NCI-H1105 (cell line): ENCODE results near the gene IARS1.

Source experiments
- DNase-seq: peaks from one replicate; lab custom pipeline; 2025; lab: John Stamatoyannopoulos, UW

Gene IARS1

GRCh38 chr9:92295240-92295790, 1.8 kb upstream of the IARS1 start:
- DNase-seq: no peak

- no peak for DNase-seq
Observed at GRCh38 chr9:92294297-92294676, 790 bp upstream of the IARS1 start.

- no peak for DNase-seq
Observed at GRCh38 chr9:92293075-92293354, 482 bp downstream of the IARS1 start.

GRCh38 chr9:92292338-92293074, 991 bp downstream of the IARS1 start:
- no peak for DNase-seq

GRCh38 chr9:92291577-92291976, 1.9 kb downstream of the IARS1 start:
- DNase-seq: no peak

- DNase-seq: no peak
Observed at GRCh38 chr9:92290785-92291429, 2.6 kb downstream of the IARS1 start.

- DNase-seq: no peak
Observed at GRCh38 chr9:92289708-92290390, 3.6 kb downstream of the IARS1 start.

GRCh38 chr9:92279302-92279701, 14.2 kb downstream of the IARS1 start:
- no peak for DNase-seq

- no peak for DNase-seq
Observed at GRCh38 chr9:92278110-92278509, 15.4 kb downstream of the IARS1 start.

- no peak for DNase-seq
Observed at GRCh38 chr9:92276331-92277032, 17.0 kb downstream of the IARS1 start.

- DNase-seq: no peak
Observed at GRCh38 chr9:92275541-92275940, 18.0 kb downstream of the IARS1 start.

GRCh38 chr9:92270511-92270910, 23.0 kb downstream of the IARS1 start:
- DNase-seq: no peak

- DNase-seq: no peak
Observed at GRCh38 chr9:92266486-92266885, 27.0 kb downstream of the IARS1 start.

- no peak for DNase-seq
Observed at GRCh38 chr9:92265154-92265553, 28.3 kb downstream of the IARS1 start.

- DNase-seq: no peak
Observed at GRCh38 chr9:92263131-92263530, 30.4 kb downstream of the IARS1 start.

- no peak for DNase-seq
Observed at GRCh38 chr9:92257327-92257726, 36.2 kb downstream of the IARS1 start.

- no peak for DNase-seq
Observed at GRCh38 chr9:92254381-92255337, 38.8 kb downstream of the IARS1 start.

GRCh38 chr9:92253656-92254055, 39.8 kb downstream of the IARS1 start:
- no peak for DNase-seq

GRCh38 chr9:92247981-92248380, 45.5 kb downstream of the IARS1 start:
- DNase-seq: no peak

GRCh38 chr9:92247296-92247695, 46.2 kb downstream of the IARS1 start:
- DNase-seq: no peak

GRCh38 chr9:92245005-92245797, 48.3 kb downstream of the IARS1 start:
- no peak for DNase-seq
